GM23338 (cell line): ENCODE results near the gene XPNPEP3. TPM values are rescaled to one million over a fixed set of nuclear protein-coding genes. Genes with fewer than 3 reads are reported as not detected.

Source experiments
- ATAC-seq: fragments of 200-7000 bp; cut with Tn5 transposase; 3 replicates; pipeline ENCODE4 v1.9.1; 2020
- DNase-seq: peaks from one replicate; pipeline ENCODE4 v3.0.0-alpha.2; 2015; ENCODE audit warnings: low spot score
- H2AFZ ChIP-seq: fragments of 200-600 bp; sonication (generic); 2 replicates; pipeline ENCODE4 v1.8.0; 2016; ENCODE audit warnings: antibody characterized with exemption, mild to moderate bottlenecking, moderate library complexity
- H3F3A ChIP-seq: fragments of 200-600 bp; sonication (generic); replicated peaks from 2 replicates; pipeline ENCODE4 v1.8.0; 2017; ENCODE audit warnings: antibody characterized with exemption, mixed run types, low read depth
- H3K27ac ChIP-seq: fragments of 200-600 bp; sonication (generic); 2 replicates; pipeline ENCODE4 v1.6.1; 2016; ENCODE audit warnings: low read depth
- H3K27me3 ChIP-seq: fragments of 200-600 bp; sonication (generic); 2 replicates; pipeline ENCODE4 v1.8.0; 2016; ENCODE audit warnings: mild to moderate bottlenecking, mixed run types, moderate library complexity; ENCODE audit not compliant: insufficient read depth
- H3K36me3 ChIP-seq: fragments of 200-600 bp; sonication (generic); 2 replicates; pipeline ENCODE4 v1.8.0; 2016; ENCODE audit warnings: mild to moderate bottlenecking; ENCODE audit not compliant: insufficient read depth
- H3K4me1 ChIP-seq: fragments of 200-600 bp; sonication (generic); 2 replicates; pipeline ENCODE4 v1.8.0; 2016; ENCODE audit warnings: mild to moderate bottlenecking, moderate library complexity; ENCODE audit not compliant: insufficient read depth
- H3K4me2 ChIP-seq: fragments of 200-600 bp; sonication (generic); 2 replicates; pipeline ENCODE4 v1.7.1; 2017; ENCODE audit warnings: mixed run types
- H3K4me3 ChIP-seq: fragments of 200-600 bp; sonication (generic); 2 replicates; pipeline ENCODE4 v1.6.1; 2016; ENCODE audit warnings: mixed run types
- H3K79me2 ChIP-seq: fragments of 200-600 bp; sonication (generic); replicated peaks from 2 replicates; pipeline ENCODE4 v1.8.0; 2017; ENCODE audit warnings: mild to moderate bottlenecking; ENCODE audit not compliant: insufficient read depth
- H3K9me2 ChIP-seq: fragments of 200-600 bp; sonication (generic); 2 replicates; pipeline ENCODE4 v1.8.0; 2017; ENCODE audit not compliant: insufficient read depth
- H4K20me1 ChIP-seq: fragments of 200-600 bp; sonication (generic); replicated peaks from 2 replicates; pipeline ENCODE4 v1.8.0; 2017; ENCODE audit warnings: mild to moderate bottlenecking; ENCODE audit not compliant: insufficient read depth
- H3K27ac Mint-ChIP-seq: 2 replicates; pipeline ENCODE4 v1.8.0; 2020; ENCODE audit warnings: inconsistent platforms, mild to moderate bottlenecking, moderate library complexity, mixed read lengths
- H3K27me3 Mint-ChIP-seq: 3 replicates; pipeline ENCODE4 v1.8.0; 2022; ENCODE audit warnings: low read depth, mild to moderate bottlenecking, moderate library complexity, mixed read lengths, inconsistent platforms; ENCODE audit not compliant: insufficient read depth, poor library complexity
- H3K36me3 Mint-ChIP-seq: 3 replicates; pipeline ENCODE4 v1.8.0; 2021; ENCODE audit warnings: low read depth, mild to moderate bottlenecking, inconsistent platforms, moderate library complexity, mixed read lengths
- H3K4me1 Mint-ChIP-seq: 3 replicates; pipeline ENCODE4 v1.8.0; 2020; ENCODE audit warnings: mild to moderate bottlenecking, inconsistent platforms, mixed read lengths
- H3K4me3 Mint-ChIP-seq: 3 replicates; pipeline ENCODE4 v1.8.0; 2021; ENCODE audit warnings: moderate library complexity, mild to moderate bottlenecking, inconsistent platforms, mixed read lengths
- H3K9me3 Mint-ChIP-seq: 3 replicates; pipeline ENCODE4 v1.8.0; 2020; ENCODE audit warnings: moderate library complexity, mild to moderate bottlenecking, inconsistent platforms, mixed read lengths
- CREB1 ChIP-seq: fragments of 250-450 bp; sonication (Bioruptor Pico); IDR thresholded peaks from 2 replicates; pipeline ENCODE4 v1.5.0; 2020; ENCODE audit warnings: low read depth, mild to moderate bottlenecking, moderate library complexity
- CTCF ChIP-seq, 2 experiments: fragments of 200-600 bp in 1 of 2; sonication (generic) in 1 of 2; conservative IDR thresholded peaks; 2 replicates each; pipeline versions ENCODE4 v1.5.1 to v1.6.1; 2016 to 2017; ENCODE audit warnings: antibody characterized with exemption in 2 of 2, low read depth in 2 of 2, mild to moderate bottlenecking in 2 of 2, moderate library complexity in 1 of 2
- ETS1 ChIP-seq: IDR thresholded peaks from 2 replicates; pipeline ENCODE4 v1.6.1; 2016; ENCODE audit warnings: antibody characterized with exemption
- EZH2 ChIP-seq: fragments of 200-600 bp; sonication (generic); IDR thresholded peaks from one replicate; pipeline ENCODE4 v1.8.0; 2017; ENCODE audit warnings: antibody characterized with exemption, mild to moderate bottlenecking, low read depth; ENCODE audit not compliant: unreplicated experiment
- EZH2phosphoT487 ChIP-seq: fragments of 200-600 bp; sonication (generic); IDR thresholded peaks from one replicate; pipeline ENCODE4 v1.8.1; 2018; ENCODE audit warnings: antibody characterized with exemption; ENCODE audit not compliant: unreplicated experiment
- JUNB ChIP-seq: IDR thresholded peaks from one replicate; pipeline ENCODE4 v1.6.1; 2016; ENCODE audit warnings: antibody characterized with exemption; ENCODE audit not compliant: unreplicated experiment
- NANOG ChIP-seq: IDR thresholded peaks from 2 replicates; pipeline ENCODE4 v1.6.1; 2016; ENCODE audit warnings: antibody characterized with exemption, borderline replicate concordance
- POLR2AphosphoS5 ChIP-seq: IDR thresholded peaks from 2 replicates; pipeline ENCODE4 v1.6.1; 2016; ENCODE audit warnings: antibody characterized with exemption, low read depth
- REST ChIP-seq: IDR thresholded peaks from one replicate; pipeline ENCODE4 v1.6.1; 2018; ENCODE audit warnings: antibody characterized with exemption; ENCODE audit not compliant: unreplicated experiment
- STAT1 ChIP-seq: IDR thresholded peaks from one replicate; pipeline ENCODE4 v1.6.1; 2016; ENCODE audit warnings: antibody characterized with exemption; ENCODE audit not compliant: unreplicated experiment
- ZNF114 ChIP-seq: fragments of 250-450 bp; sonication (Bioruptor Pico); IDR thresholded peaks from 2 replicates; pipeline ENCODE4 v1.5.0; 2020; ENCODE audit warnings: mild to moderate bottlenecking, moderate library complexity
- ZNF331 ChIP-seq: fragments of 250-450 bp; sonication (Bioruptor Pico); IDR thresholded peaks from 2 replicates; pipeline ENCODE4 v1.5.0; 2020; ENCODE audit warnings: low read depth, mild to moderate bottlenecking, moderate library complexity
- ZNF462 ChIP-seq: fragments of 250-450 bp; sonication (Bioruptor Pico); IDR thresholded peaks from 2 replicates; pipeline ENCODE4 v1.5.0; 2020; ENCODE audit warnings: mild to moderate bottlenecking, moderate library complexity
- polyA plus RNA-seq: library from polyadenylated mRNA; unstranded; fragments of >200 nt; fragmentation: Nextera tagmentation; extraction: Ambion mirVana; gene quantifications from 2 replicates; pipeline ENCODE4 v1.2.1, GENCODE V29; 2016
- total RNA-seq: library from RNA; depleted of rRNA; stranded (reverse); fragments of >200 nt; shearing (Covaris generic); gene quantifications from 2 replicates; pipeline ENCODE4 v1.2.3, GENCODE V29; 2014

XPNPEP3 gene
- total and polyA plus RNA-seq, 2 experiments from 2014 or later, result 11.6 to 19.5 TPM

DNA sequence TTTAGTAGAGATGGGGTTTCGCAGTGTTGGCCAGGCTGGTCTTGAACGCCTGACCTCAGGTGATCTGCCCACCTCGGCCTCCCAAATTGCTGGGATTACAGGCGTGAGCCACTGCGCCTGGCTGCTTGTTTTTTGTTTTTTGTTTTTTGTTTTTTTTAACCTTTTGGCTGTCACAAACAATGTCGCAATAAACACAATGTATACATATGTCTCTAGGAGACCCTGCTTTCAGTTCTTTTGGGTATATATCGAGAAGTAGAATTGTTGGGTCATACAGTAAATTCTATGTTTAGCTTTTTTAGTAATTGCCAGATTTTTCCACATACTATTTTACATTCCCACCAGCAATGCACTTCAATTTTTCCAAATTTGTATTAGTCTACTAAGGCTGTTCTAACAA, 122.2 kb downstream of the XPNPEP3 start:
- DNase-seq (no peak), ATAC-seq (no peak)
- H3K27ac Mint-ChIP-seq, result no peak overlapping the region; the same call in 1 of the 2 replicates
- no peaks in the 10 kb centered on the region for H3K36me3 Mint-ChIP-seq
- Histone ChIP-seq H3K4me1 (no peaks in the 10 kb centered on the region), H3K27me3 (no peaks in the 10 kb centered on the region), H3F3A (no peaks in the 10 kb centered on the region), H3K27ac (0 out of 2 replicates have a peak overlapping the region, but pooled peaks have one; percentile 45), H3K4me3 (no peak overlapping the region), H3K4me2 (no peak overlapping the region), H2AFZ (no peak overlapping the region), H3K9me2 (no peaks in the 10 kb centered on the region), H3K36me3 (no peaks in the 10 kb centered on the region), H4K20me1 (no peaks in the 10 kb centered on the region), H3K79me2 (no peaks in the 10 kb centered on the region)
- H3K4me1 Mint-ChIP-seq, result no peaks in the 10 kb centered on the region
- H3K27me3 Mint-ChIP-seq, result no peaks in the 10 kb centered on the region
- H3K9me3 Mint-ChIP-seq, result no peaks in the 10 kb centered on the region
- no peak for TF ChIP-seq REST
- no peak for TF ChIP-seq CTCF (conservative IDR thresholded peaks at IDR 0.05; ENCODE audit: low read depth in 2 of 2)
- TF ChIP-seq ETS1, result no peak
- TF ChIP-seq POLR2AphosphoS5, result no peak
- TF ChIP-seq EZH2phosphoT487, result no peak
- no peak for TF ChIP-seq JUNB
- TF ChIP-seq STAT1, result no peak
- no peak for TF ChIP-seq ZNF331 (CRISPR knock-in tag)
- no peak for TF ChIP-seq NANOG
- no peak for TF ChIP-seq EZH2
- TF ChIP-seq ZNF114 (CRISPR knock-in tag), result no peak
- no peak for TF ChIP-seq CREB1 (CRISPR knock-in tag)
- no peak for TF ChIP-seq ZNF462
- H3K4me3 Mint-ChIP-seq, result no peak overlapping the region
